SK-N-SH (cell line): ENCODE results near the gene POLN. TPM values are rescaled to one million over a fixed set of nuclear protein-coding genes. Genes with fewer than 3 reads are reported as not detected.
"Not testable (repeated sequence)": the region's sequence is repeated elsewhere in the genome, so short reads cannot be mapped to it uniquely, and the experiment has no call there.

Experiments
- CTCF ChIA-PET: fragments of 300-600, 350-600 bp; formaldehyde crosslinking; extraction: SDS; loops from one replicate; lab custom pipeline; 2021; lab: Yijun Ruan, JAX
- POLR2A ChIA-PET: fragments of 350-600 bp; sonication (Branson Sonifier 250); formaldehyde crosslinking; extraction: SDS; loops from one replicate; lab custom pipeline; 2020; ENCODE audit warnings: antibody characterized with exemption, inconsistent platforms; lab: Yijun Ruan, JAX
- DNase-seq: peaks from one replicate; pipeline ENCODE4 v3.0.0; 2012
- H2AFZ ChIP-seq: fragments of 200-600 bp; sonication (generic); 2 replicates; pipeline ENCODE4 v1.8.1; 2016; ENCODE audit warnings: antibody characterized with exemption, mild to moderate bottlenecking, low read depth
- H3F3A ChIP-seq: fragments of 200-600 bp; sonication (generic); replicated peaks from 2 replicates; pipeline ENCODE3; 2016; ENCODE audit warnings: antibody characterized with exemption, mild to moderate bottlenecking; ENCODE audit not compliant: insufficient read depth
- H3K27ac ChIP-seq, 2 experiments: fragments of 200-500 bp in 1 of 2; fragments of 200-600 bp in 1 of 2; sonication (Bioruptor generic) in 1 of 2; sonication (generic), shearing (Covaris generic) in 1 of 2; 2 replicates each; pipeline versions ENCODE4 v1.5.1 to v1.6.1; 2014 to 2016; ENCODE audit warnings: low read depth in 2 of 2, inconsistent platforms in 1 of 2, low read length in 1 of 2, mild to moderate bottlenecking in 1 of 2, mixed read lengths in 1 of 2
- H3K27me3 ChIP-seq: fragments of 200-600 bp; sonication (generic), shearing (Covaris generic); 2 replicates; pipeline ENCODE4 v1.6.1; 2016; ENCODE audit warnings: mixed run types; ENCODE audit not compliant: insufficient read depth
- H3K36me3 ChIP-seq, 2 experiments: fragments of 200-500 bp in 1 of 2; fragments of 200-600 bp in 1 of 2; sonication (Bioruptor generic) in 1 of 2; sonication (generic) in 1 of 2; replicated peaks in 1 of 2; 2 replicates each; pipeline versions ENCODE3 to v1.5.1; 2014 to 2016; ENCODE audit warnings: low read length in 1 of 2, mild to moderate bottlenecking in 1 of 2; ENCODE audit not compliant: insufficient read depth in 2 of 2, control insufficient read depth in 1 of 2
- H3K4me1 ChIP-seq, 2 experiments: fragments of 200-500 bp in 1 of 2; fragments of 200-600 bp in 1 of 2; sonication (Bioruptor generic) in 1 of 2; sonication (generic), shearing (Covaris generic) in 1 of 2; 2 replicates each; pipeline versions ENCODE4 v1.5.1 to v1.6.1; 2014 to 2016; ENCODE audit warnings: low read depth in 1 of 2, low read length in 1 of 2, mixed run types in 1 of 2; ENCODE audit not compliant: insufficient read depth in 2 of 2, control insufficient read depth in 1 of 2
- H3K4me2 ChIP-seq: fragments of 200-600 bp; sonication (generic), shearing (Covaris generic); 2 replicates; pipeline ENCODE4 v1.6.1; 2017; ENCODE audit warnings: mixed run types
- H3K4me3 ChIP-seq, 2 experiments: fragments of 200-500 bp in 1 of 2; fragments of 200-600 bp in 1 of 2; sonication (Bioruptor generic) in 1 of 2; sonication (generic), shearing (Covaris generic) in 1 of 2; 2 replicates each; pipeline versions ENCODE4 v1.5.1 to v1.8.1; 2014 to 2016; ENCODE audit warnings: low read depth in 2 of 2, inconsistent platforms in 1 of 2, low read length in 1 of 2, mild to moderate bottlenecking in 1 of 2, mixed read lengths in 1 of 2, moderate library complexity in 1 of 2
- H3K79me2 ChIP-seq: fragments of 200-600 bp; sonication (generic); 2 replicates; pipeline ENCODE4 v1.8.1; 2017; ENCODE audit warnings: mild to moderate bottlenecking; ENCODE audit not compliant: insufficient read depth
- H3K9ac ChIP-seq: fragments of 200-600 bp; sonication (generic); 2 replicates; pipeline ENCODE4 v1.6.1; 2017; ENCODE audit warnings: mixed run types
- H3K9me2 ChIP-seq: fragments of 200-600 bp; sonication (generic); 2 replicates; pipeline ENCODE4 v1.6.1; 2017; ENCODE audit warnings: mixed run types
- H3K9me3 ChIP-seq: fragments of 200-600 bp; sonication (generic); 2 replicates; pipeline ENCODE4 v1.6.1; 2017; ENCODE audit warnings: mixed run types, mild to moderate bottlenecking, moderate library complexity
- H4K20me1 ChIP-seq: fragments of 200-600 bp; sonication (generic); 2 replicates; pipeline ENCODE4 v1.6.1; 2017; ENCODE audit warnings: mild to moderate bottlenecking, mixed run types; ENCODE audit not compliant: insufficient read depth
- FOXJ3 ChIP-seq: sonication (generic); formaldehyde crosslinking; IDR thresholded peaks from 2 replicates; pipeline ENCODE4 v1.5.1; 2020; ENCODE audit warnings: mild to moderate bottlenecking, missing genetic modification reagents
- PBX3 ChIP-seq: IDR thresholded peaks from 2 replicates; pipeline ENCODE4; 2012
- RAD21 ChIP-seq: IDR thresholded peaks from 2 replicates; pipeline ENCODE4 v1.6.1; 2012; ENCODE audit warnings: mild to moderate bottlenecking, low read length
- SMC3 ChIP-seq: IDR thresholded peaks from 2 replicates; pipeline ENCODE4 v1.6.1; 2012; ENCODE audit warnings: low read depth, low read length, improper control_type of control experiment
- YY1 ChIP-seq: IDR thresholded peaks from 2 replicates; pipeline ENCODE4 v1.4.0; 2012; ENCODE audit warnings: low read depth, mild to moderate bottlenecking
- ZBTB33 ChIP-seq: IDR thresholded peaks from 2 replicates; pipeline ENCODE4 v1.4.0; 2012; ENCODE audit warnings: low read depth, borderline replicate concordance
- WGBS: methylation state at CpG from one replicate; pipeline ENCODE4 v1.1.6; 2017; ENCODE audit warnings: low lambda C conversion rate; 5-methylcytosine and 5-hydroxymethylcytosine counted together
- polyA plus RNA-seq, 3 experiments: library from polyadenylated mRNA; depleted of rRNA; stranded (reverse); fragments of >200 nt; gene quantifications; 2 replicates each; pipeline ENCODE4 v1.2.3, GENCODE V29; 2012

POLN gene
- polyA plus RNA-seq, 1 of the 3 experiments (the other 2 are of a cell fraction) = 0.67 TPM

- TF ChIP-seq PBX3 (no peak), YY1 (no peak), SMC3 (no peak), ZBTB33 (no peak), RAD21 (no peak), FOXJ3 (CRISPR knock-in tag) (no peak)
Measured at GRCh38 chr4:2276581-2277325, 34.8 kb upstream of the POLN start (continued).

GRCh38 chr4:2275546-2276251 is 33.8 kb upstream of the POLN start:
- H3K27ac ChIP-seq = no peak overlapping the region
- CTCF ChIA-PET = no interaction called here

GRCh38 chr4:2275044-2275397 is 33.1 kb upstream of the POLN start:
- H3K27ac ChIP-seq, POLR2A ChIA-PET, H3K36me3 ChIP-seq, H3K9ac ChIP-seq, H2AFZ ChIP-seq, H3K4me3 ChIP-seq, H3K4me2 ChIP-seq, DNase-seq, H3K9me3 ChIP-seq, H3K79me2 ChIP-seq, H3K27me3 ChIP-seq, H3F3A ChIP-seq, H4K20me1 ChIP-seq, H3K9me2 ChIP-seq: not testable (repeated sequence)
- 83% methylated on average over 10 of the region's 10 CpGs for WGBS
- peaks cover 0 to 26% of the 10 kb centered on the region in 2 experiments; a peak in 1 of 4 replicates for H3K4me1 ChIP-seq
- CTCF ChIA-PET = interaction anchor here (1.2 kb wide), 1 partner anchor 41 kb away, joined by 3 read pairs; no protein-coding TSS in a partner anchor

More at GRCh38 chr4:2275546-2276251, 33.8 kb upstream of the POLN start:
- Histone ChIP-seq H3K9me2 (no peaks in the 10 kb centered on the region), H3K36me3 (no peaks in the 10 kb centered on the region), H3K27me3 (no peaks in the 10 kb centered on the region), H3K4me1 (peaks cover 0 to 23% of the 10 kb centered on the region in 2 experiments; a peak in 1 of 4 replicates), H3K4me2 (no peak overlapping the region), H3K4me3 (no peak overlapping the region), H4K20me1 (no peaks in the 10 kb centered on the region), H3K79me2 (no peaks in the 10 kb centered on the region), H3K9me3 (no peaks in the 10 kb centered on the region), H3F3A (no peaks in the 10 kb centered on the region), H3K9ac (no peak overlapping the region), H2AFZ (no peak overlapping the region)
- POLR2A ChIA-PET = no interaction called here
- DNase-seq = no peak
- TF ChIP-seq SMC3 = no peak
- WGBS = 90% methylated on average over 39 of the region's 44 CpGs
